ENCODE results near the gene OTULIN.

The OTULIN gene

DNA sequence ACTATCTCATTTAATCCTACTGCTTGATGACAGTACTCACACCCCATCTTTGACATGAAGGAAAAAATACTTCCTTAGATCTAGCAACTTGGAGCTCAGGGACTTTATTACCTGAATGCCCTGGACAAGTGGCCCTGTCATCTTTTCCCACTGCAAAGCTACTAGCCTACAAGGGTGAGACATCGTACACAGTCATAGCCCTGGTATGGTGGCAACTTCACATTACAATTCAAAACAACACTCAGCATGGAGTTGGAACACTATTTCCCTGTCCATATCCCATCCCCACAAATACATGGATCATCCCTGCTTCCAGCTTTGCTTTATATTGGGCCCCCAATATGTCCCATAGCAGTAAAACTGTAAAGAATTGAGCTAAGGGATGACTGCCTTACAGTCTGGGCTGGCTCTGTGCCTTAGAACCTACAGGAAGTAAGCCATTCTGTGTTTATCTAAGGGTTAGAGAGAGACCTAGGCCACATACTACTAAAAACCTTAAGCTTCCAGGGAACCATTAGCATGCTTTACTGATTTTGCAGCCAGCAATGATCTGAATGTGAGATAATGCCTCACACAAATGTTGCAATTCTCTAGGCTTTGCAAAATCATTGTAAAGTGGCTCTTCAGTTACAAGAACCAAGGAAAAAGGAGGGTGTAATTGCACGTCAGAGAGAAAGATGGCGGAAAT lies 55.9 kb downstream of the OTULIN start:
- no peak for DNase-seq

DNA sequence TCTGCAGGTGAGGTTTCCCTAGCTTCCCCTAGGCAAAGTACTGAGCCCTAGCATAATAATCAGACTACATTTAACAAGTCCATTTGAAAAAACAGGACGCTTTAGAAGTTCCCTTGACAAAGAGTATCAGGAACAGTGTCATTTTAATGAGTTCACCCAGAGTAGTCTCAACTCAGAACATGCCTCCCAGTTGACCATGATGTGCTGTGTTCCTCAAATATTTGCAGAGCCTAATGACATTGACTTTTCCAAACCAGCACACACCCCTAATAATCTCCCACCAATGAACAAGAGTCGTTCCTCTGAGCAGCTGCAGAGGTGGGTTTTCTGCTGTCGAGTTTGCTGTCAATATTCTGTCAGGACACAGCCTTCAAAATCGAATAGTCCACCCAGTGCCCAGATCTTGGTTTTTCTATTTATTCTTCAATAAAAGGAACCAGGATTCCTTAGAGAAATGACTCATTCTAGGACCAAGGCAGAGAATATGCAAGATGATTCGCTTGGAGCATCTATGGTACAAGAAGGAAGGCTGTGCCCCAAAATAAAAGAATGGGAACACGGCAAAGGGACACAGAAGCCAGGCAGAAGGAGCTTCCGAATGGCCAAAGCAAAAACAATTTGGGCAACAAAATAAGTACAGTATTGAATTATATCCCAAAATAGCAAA lies 57.6 kb downstream of the OTULIN start:
- no peak for DNase-seq

DNA sequence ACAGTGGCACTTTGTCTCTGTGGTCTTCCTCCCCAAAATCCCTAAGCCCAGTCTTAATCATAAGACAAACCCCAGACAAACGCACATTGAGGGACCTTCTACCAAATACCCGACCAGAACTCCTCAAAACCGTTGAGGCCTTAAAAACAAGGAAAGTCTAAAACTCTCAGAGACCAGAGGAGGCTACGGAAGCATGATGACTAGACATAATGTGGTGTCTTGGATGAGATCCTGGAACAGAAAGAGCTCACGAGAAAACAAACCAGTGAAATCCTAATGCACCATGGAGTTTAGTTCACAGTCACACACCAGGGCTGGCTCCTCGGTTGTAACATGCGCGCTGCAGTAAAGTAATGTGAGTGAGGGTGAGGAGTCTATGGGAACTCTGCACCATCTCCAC lies 58.4 kb downstream of the OTULIN start:
- no peak for DNase-seq

DNA sequence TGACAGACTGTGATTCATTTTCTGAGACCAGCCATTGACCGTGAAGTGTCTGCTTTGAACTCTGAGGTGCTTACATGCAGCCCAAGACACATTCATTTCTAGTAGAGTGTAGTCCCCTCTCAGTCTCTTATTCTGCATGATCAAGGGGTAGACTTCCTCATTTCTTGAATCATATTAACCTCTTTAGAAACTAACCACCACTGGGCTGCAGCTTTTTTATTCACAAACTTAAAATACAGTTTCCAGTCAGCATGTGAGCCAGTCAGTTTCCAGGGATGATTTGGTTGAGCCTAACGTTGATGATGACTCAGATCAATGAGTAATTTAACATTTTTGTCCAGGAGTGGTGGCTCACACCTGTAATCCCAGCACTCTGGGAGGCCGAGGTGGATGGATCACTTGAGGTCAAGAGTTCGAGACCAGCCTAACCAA lies 59.2 kb downstream of the OTULIN start:
- DNase-seq, result no peak

DNA sequence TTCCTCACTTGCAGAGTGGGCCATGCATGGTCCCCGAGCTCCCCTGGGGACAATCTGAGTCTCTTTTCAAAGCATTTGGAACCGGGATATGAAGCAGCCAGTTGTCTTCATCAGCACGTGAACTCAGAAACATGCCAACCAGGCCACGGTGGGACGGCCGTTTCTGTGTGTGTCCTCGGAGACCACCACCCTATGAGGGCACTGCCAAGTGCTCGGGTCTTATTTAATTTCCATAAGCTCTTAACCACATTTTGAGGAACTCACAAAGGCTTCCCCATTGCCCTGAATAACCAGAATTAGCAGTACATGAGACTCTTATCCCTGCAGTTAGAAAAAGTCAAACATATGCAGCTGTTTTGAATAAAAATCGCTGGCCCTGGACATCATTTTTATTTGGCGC lies 60.1 kb downstream of the OTULIN start:
- DNase-seq, result no peak

DNA sequence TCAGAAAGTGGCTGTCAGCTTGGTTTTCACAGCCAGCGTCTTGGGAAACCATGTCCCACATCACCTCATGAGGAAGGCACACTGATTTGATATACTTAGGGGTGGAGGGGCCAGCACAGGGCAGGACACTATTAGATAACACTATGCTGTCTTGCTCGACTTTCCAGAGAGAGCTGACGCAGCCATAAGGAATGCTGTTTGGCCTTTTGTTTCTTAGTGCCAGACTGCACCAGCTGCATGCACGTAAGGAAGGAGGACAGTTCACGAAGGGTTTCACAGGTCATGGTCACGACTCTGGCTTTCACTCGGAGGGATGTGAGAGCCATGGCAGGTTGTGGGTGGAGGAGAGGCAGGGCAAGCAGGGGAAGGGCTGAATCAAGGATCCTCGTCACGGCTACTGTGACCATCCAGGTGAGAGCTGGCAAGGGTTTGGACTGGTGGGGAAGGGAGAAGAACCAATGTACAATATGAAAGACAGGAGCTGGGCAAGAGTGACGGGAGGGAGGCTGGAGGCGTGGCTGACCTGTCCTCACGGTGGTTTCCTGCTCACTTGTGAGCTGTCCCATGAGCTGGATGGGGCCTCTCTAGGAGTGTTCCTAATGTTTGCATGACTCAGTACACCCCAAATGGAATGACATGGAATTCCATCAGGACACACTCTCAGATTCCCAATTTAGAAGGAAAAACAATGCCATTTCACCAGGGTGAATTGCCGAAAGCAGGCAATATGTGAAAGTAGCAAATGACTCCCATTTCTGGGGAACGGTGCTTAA lies 61.7 kb downstream of the OTULIN start:
- DNase-seq, result no peak

DNA sequence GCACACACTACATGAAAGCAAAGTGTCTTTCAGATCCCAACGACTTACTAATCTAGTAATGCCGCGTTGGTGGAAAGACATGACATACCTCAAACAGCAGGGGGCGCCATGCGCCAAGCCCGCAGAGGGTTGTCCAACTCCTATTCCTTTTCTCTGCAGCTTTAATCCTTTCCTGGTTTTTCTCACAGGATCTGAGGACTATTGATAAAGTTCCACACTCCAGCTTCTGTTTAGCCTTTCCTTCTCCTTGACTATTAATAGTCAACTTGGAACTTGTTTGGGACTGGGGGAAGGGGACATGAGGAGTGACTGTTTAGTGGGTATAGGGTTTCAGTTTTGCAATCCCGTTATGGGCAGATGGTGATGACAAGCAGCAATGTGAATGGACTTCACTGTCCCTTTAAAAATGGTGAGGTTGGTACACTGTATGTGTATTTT lies 62.9 kb downstream of the OTULIN start:
- DNase-seq, result peak in 47 of 51 donors; percentile 18 to 93 (median 69)

DNA sequence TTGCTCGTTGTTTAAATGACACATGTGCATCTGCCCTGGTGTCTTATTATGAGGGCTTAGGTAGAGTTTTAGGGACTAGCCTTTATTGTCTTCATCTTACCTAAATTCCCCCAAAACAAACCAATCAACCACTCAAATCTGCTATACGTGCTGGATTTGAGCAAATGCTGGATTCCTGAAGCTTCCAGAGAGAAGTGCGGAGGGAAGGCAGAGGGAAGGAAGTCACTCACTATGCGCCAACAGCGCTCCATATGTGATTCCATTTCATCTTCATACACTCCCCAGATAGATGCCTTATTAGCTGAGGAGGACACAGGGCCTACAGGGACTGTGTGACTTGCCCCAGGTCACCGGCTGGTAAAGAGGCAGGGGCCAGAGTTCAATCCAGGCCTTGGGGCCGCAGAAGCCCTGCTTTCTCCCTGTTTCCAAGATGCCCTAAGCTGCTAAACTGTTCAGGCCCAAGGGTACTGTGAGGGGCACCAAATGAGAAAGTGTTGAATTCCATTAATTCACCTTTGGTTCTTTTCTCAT lies 63.5 kb downstream of the OTULIN start:
- peak in 2 of 51 donors; percentile 70 to 73 for DNase-seq

DNA sequence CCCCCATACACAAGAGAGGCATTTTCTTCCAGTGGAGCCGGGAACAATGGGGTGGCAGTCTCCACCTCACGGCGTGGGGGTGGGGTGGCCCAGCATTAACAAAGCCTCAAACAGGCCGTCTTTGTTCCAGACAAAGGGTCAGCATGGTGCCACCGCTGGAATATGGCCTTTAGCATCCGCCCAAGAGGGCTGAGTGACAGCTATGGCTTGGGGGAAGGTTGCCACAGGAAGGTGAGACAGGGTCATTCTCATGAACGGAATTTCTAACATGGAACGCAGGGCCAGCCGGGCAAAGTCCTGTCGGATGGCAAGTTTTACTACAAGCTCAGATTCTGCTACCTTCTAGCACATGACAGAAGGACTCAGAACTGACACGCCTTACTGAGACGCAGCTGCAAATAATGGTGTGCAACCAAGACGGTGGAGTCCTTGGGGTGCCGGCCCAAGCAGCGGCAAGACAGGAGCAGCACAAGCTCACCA lies 64.0 kb downstream of the OTULIN start:
- peak in 45 of 51 donors; percentile 8 to 88 (median 71) for DNase-seq

DNA sequence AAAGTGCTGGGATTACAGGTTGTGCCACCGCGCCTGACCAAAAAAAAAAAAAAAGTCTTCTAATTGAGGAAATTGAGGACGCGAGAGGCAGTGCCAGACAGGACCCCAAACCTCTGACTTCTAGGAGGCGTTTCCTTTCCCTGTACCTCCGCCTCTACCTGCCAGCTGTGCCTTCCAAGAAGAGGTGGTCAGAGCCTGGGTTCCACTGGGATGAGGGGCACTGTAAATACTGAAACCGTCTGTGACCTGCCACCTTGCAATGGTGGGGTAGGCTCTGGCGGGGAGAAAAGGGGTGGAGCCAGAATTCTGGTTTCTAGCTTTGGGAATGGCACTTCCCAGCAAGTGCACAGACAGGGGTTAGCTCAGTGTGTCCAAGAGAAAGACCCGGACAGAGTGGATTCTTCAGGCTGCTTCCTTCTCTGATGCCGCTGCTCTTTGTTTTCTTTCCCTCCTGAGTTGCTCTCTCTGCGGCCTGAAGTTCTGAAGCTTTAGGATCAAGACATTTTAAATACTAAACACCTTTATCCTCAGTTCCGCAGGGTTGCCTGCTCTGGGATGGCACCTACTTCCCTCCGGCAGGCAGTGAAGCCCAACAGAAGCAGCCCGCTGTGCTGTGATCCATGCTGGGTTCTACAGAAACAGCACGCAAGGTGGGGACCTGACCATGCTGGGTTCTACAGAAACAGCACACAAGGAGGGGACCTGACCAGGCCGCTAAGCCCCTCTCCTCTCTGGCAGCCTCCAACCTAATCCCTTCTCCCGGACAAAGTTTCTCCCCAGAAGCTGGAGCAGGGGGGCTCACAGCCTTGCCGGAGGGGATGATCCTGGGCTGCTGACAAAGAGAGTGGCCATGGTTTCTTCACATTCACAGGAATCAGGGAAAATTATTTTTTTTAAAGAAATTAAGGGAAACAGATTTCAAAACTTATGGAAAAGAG lies 65.2 kb downstream of the OTULIN start:
- DNase-seq, result no peak

DNA sequence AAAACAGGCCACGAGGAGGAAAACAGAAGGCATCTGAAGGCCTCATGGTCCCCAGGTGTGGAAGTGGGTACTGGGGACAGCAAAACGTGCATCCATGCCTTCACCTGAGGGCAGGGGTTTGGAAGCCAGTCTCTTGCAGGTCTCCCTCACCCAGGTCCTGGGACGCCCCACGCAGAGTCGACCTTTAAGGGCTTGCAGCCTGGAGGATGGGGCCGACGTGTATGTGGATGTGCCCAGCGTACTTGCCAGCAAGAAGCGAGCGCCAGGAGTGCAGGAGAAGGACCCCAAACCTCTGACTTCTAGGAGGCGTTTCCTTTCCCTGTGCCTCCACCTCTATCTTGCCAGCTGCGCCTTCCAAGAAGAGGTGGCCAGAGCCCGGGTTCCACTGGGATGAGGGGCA lies 65.9 kb downstream of the OTULIN start:
- no peak for DNase-seq

DNA sequence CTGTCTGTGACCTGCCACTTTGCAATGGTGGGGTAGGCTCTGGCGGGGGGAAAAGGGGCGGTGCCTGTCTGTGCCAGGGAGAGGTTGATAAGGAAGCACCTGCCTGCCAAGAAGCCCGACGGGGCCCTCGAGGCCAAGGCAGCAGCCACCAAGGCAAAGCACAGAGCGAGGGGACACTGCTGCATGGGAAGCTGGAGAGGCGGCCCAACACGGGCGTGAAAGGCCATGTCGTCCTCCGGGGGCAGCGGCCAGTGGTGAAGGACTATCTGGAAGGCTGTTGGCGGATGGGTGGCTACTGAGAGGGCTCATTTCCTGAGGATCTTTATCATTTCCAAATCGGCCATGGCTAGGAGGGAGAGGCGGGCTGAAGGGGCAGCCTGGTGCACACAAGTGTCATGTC lies 66.4 kb downstream of the OTULIN start:
- DNase-seq, result no peak

DNA sequence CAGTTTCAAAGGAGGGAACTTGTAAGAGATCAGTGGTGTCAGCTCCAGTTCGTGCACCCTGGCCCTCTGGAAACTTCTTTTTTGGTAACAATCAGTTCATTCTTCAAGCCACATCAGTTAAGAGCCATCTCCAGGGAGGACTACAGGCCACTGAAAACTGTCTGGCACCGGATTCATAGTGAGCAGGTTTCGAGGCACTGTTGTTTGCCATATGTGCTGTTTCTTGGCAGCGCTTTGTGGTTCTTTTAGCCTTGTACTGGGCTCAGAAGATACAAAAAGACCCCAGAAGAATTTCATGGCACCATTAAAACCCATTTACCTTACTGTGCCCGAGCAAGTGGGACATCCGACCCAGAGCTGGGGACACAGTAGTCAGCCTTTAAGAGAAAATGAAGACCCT lies 68.5 kb downstream of the OTULIN start:
- no peak for DNase-seq

DNA sequence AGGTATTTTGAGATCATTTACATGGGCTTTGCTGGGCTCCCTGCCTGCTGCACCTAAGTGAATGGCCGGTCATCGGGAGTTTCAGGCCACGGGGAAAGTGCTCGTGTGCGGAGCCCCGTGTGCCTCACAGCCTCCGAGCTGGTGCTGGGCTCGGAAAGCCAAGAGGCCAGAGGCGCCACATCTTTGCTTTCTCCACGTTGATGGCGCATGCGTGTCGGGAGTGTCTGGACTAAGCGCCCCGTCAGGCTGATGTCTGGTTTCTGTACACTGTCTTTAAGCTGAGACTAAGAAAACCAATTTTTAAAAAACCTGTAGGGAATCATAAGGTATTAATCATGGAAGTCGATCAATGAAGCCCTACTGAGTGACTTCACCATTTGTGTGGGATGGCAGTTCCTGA lies 69.1 kb downstream of the OTULIN start:
- no peak for DNase-seq

DNA sequence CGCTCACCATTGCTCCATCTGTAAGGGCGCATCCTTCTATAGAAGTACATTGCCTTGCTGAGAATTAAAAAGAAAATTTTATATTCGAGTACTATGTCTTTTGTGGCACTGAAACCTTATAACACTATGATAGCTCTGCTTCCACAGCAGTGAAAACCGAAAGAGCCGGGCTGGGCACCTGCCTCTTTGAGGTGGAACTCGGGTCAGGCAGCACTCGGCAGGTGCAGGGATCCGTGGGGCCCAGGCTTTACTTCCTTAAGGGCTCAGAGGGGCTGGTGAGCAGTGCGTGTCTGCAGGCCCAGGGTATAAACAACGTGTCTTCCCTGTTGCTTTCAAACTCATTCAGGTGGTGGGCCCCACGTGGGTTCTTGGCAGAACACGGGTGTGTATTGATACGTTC lies 69.9 kb downstream of the OTULIN start:
- no peak for DNase-seq

DNA sequence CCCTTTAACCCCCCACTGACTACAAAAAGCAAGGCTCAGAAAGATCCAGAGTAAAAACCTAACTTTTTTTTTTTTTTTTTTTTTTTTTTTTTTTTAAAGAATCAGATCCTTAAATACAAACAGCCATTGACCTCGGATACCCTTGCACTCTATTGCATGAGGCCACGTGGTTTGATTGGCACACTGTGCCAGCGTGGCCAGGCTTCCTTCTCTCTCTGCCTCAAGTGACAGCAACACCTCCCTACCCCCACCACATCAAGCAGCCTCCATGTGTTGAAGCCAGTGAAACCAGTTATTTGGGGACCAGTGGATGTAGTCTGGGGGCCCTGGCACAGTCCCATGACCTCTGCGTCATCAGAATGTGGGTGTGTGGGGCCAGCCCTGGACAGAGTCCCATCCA lies 71.4 kb downstream of the OTULIN start:
- peak in 4 of 51 donors; percentile 13 to 25 (median 20) for DNase-seq

DNA sequence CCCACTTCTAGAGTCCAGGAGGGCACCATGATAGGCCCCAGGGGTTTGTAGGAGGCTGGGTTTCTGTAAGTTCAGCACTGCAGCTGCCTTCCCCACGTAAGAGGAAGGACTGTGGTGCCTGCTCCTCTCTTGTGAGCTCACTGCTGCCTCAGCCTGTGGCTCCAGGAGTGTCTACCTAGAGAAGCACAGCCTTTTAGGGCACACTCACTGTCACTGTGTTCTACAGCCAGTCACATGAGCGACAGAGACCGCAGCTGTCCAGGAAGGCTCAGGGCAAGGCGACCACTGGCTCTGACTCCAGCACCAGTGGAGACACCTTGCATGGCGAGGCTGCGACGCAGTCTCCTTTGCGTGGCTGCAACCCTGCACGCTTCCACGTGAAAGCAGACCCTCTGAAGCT lies 72.8 kb downstream of the OTULIN start:
- DNase-seq, result no peak

DNA sequence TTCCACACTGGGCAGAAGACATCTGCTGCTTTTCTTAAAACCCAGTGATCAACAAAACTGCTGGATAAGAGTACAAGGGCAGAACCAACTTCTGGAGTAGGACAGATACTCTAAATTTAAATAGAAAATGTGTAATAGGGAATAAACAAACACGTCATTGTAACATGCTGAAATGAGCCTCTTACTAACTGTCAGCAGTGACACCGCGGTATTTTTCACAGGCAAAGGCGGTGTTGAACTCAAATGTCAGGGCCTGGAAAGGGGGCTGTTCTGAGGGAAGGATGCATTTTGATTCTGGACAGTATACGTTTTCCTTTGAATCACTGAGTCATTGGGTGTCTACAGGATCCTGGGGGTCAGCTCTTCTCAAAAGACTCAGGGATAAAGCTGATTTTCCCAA lies 73.5 kb downstream of the OTULIN start:
- no peak for DNase-seq

DNA sequence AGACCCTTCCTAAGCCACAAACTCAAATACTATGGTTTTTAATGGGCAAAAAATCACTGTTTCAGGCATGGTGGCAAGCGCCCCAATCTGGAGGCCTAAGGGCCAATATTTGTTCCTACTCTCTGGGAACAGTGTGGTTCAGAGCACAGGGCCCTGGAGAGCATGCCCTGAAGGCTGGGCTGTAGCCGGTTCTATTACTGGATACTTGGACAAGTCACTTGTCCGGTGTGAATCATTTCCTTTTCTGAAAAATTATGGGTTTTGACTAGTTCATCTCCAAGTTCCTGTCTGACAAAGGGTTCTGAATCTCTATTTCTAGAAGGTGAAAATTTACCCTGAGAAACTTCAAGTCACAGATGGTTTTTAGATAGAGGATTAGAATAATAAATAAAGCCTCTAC lies 75.0 kb downstream of the OTULIN start:
- no peak for DNase-seq

DNA sequence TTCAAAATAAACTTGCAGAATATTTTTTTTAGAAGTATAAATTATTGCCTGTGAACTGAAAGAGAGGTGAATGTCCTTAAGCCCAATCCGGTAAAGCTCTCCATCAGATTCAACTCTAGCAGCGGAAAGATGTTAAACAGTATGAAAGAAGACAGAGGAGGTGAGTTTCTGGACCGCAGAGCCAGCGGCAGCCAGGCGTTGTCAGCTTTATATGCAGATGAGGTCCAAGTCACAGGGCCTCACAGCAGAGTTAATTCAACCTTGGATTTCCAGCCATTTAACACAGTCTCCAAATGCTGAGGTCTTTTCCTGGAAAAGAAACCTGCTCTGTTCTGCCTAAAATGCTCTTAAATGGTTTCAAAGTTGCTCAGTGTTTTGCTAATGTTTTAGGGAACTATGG lies 75.5 kb downstream of the OTULIN start:
- no peak for DNase-seq

DNA sequence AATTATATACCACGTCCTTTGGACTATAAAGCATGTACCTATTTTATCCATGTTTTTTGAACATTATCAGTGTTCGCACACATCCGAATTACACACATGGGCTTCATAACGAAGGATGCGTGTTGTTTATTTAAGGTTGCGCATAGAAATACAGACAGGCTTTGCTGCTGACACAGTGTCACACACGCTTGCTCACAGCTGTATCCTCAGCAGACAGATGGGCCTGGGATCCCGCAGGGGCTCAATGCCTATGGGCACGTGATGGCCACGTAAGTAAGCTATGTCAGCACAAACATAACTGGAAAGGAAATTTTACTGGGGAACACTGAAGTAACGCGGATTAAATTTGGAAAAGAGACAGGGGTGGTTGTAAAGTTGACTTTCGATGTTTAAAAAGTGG lies 76.6 kb downstream of the OTULIN start:
- DNase-seq, result no peak

Measured in hypothalamus (tissue), 51 donors.